OCI-LY7 (cell line): ENCODE data around the gene LCAT.

Source experiments
- CTCF ChIP-seq: fragments of 200-600 bp; sonication (generic); conservative IDR thresholded peaks from 2 replicates; pipeline ENCODE4 v1.5.1; 2014; ENCODE audit warnings: mild to moderate bottlenecking, antibody characterized with exemption, low read length, moderate library complexity, mixed read lengths
- EZH2phosphoT487 ChIP-seq: fragments of 200-600 bp; sonication (generic); IDR thresholded peaks from 2 replicates; pipeline ENCODE4 v1.6.1; 2018; ENCODE audit warnings: low read depth, borderline replicate concordance, mild to moderate bottlenecking, mixed run types, antibody characterized with exemption, low read length, moderate library complexity, mixed read lengths

GRCh38 chr16:67923414-67924116 is 20.4 kb downstream of the LCAT start:
- TF ChIP-seq CTCF: no peak
- no peak for TF ChIP-seq EZH2phosphoT487
